Bronchial epithelial cell (primary cell): ENCODE measurements around the gene KXD1. TPM values are rescaled to one million over a fixed set of nuclear protein-coding genes. Genes with fewer than 3 reads are reported as not detected.

ENCODE experiments used
- DNase-seq: peaks from one replicate; pipeline ENCODE4 v3.0.0-alpha.2; 2010; ENCODE audit warnings: low read depth
- FAIRE-seq: peaks from 2 replicates; lab custom pipeline; 2011; peaks lifted over from hg19 to GRCh38; lab: Jason Lieb, UNC
- H3K27me3 ChIP-seq: 2 replicates; pipeline ENCODE4 v1.5.1; 2011; ENCODE audit warnings: low read length; ENCODE audit not compliant: control insufficient read depth, insufficient read depth
- H3K36me3 ChIP-seq: 2 replicates; pipeline ENCODE4 v1.5.1; 2011; ENCODE audit warnings: low read length; ENCODE audit not compliant: control insufficient read depth, insufficient read depth
- H3K4me3 ChIP-seq: 2 replicates; pipeline ENCODE4 v1.5.1; 2011; ENCODE audit warnings: mild to moderate bottlenecking, low read depth, low read length, control low read depth
- total RNA-seq: library from RNA; depleted of rRNA; stranded (reverse); fragments of >200 nt; gene quantifications from 2 replicates; pipeline ENCODE4 v1.2.1, GENCODE V29; 2014
- TF ChIP-seq, protein P1 (sequence below): IDR thresholded peaks from 2 replicates; pipeline ENCODE4 v1.5.1; 2011; ENCODE audit warnings: mild to moderate bottlenecking, moderate library complexity, low read length, control low read depth, inconsistent platforms; ENCODE audit not compliant: insufficient read depth, severe bottlenecking

Gene KXD1
- total RNA-seq, 1 donor from 2014 or later = 47.7 TPM

DNA sequence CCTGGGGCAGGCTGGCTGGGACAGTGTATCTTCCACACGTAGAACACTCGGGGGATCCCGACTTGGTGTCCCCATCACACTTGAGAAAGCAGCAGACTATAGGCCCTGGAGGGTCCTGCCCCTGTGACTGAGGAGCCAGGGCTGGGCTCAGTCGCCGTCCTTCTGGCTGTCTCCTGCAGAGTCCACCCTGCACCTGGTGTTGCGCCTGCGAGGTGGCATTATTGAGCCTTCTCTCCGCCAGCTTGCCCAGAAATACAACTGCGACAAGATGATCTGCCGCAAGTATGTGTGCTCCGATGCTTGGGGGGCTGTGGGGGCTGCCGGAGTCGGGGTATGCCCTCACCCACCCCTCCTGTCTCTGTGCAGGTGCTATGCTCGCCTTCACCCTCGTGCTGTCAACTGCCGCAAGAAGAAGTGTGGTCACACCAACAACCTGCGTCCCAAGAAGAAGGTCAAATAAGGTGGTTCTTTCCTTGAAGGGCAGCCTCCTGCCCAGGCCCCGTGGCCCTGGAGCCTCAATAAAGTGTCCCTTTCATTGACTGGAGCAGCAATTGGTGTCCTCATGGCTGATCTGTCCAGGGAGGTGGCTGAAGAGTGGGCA is 17.1 kb downstream of the KXD1 start:
- Histone ChIP-seq H3K4me3 (no peak overlapping the region), H3K36me3 (peaks cover 17% of the 10 kb centered on the region), H3K27me3 (no peaks in the 10 kb centered on the region)
- TF ChIP-seq, protein P1, sequence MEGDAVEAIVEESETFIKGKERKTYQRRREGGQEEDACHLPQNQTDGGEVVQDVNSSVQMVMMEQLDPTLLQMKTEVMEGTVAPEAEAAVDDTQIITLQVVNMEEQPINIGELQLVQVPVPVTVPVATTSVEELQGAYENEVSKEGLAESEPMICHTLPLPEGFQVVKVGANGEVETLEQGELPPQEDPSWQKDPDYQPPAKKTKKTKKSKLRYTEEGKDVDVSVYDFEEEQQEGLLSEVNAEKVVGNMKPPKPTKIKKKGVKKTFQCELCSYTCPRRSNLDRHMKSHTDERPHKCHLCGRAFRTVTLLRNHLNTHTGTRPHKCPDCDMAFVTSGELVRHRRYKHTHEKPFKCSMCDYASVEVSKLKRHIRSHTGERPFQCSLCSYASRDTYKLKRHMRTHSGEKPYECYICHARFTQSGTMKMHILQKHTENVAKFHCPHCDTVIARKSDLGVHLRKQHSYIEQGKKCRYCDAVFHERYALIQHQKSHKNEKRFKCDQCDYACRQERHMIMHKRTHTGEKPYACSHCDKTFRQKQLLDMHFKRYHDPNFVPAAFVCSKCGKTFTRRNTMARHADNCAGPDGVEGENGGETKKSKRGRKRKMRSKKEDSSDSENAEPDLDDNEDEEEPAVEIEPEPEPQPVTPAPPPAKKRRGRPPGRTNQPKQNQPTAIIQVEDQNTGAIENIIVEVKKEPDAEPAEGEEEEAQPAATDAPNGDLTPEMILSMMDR = no peak
- FAIRE-seq = no peak
- no peak for DNase-seq

DNA sequence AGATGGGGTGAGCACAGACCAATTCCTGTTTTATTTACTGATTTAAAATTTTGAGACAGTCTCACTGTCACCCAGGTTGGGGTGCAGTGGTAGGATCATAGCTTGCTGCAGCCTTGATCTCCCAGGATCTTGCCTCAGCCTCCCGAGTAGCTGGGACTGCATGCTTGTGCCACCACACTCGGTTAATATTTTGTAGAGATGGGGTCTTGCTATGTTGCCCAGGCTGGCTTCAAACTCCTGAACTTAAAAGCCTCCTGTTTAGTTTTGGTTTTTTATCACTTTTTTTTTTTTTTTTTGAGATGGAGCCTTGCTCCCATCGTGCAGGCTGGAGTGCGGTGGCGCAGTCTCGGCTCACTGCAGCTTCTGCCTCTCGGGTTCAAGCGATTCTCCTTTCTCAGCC is 18.7 kb downstream of the KXD1 start:
- TF ChIP-seq, protein P1 = no peak
- FAIRE-seq (no peak), DNase-seq (no peak)
- H3K27me3 ChIP-seq = no peaks in the 10 kb centered on the region
- H3K4me3 ChIP-seq = no peak overlapping the region
- H3K36me3 ChIP-seq = peaks cover 17% of the 10 kb centered on the region

DNA sequence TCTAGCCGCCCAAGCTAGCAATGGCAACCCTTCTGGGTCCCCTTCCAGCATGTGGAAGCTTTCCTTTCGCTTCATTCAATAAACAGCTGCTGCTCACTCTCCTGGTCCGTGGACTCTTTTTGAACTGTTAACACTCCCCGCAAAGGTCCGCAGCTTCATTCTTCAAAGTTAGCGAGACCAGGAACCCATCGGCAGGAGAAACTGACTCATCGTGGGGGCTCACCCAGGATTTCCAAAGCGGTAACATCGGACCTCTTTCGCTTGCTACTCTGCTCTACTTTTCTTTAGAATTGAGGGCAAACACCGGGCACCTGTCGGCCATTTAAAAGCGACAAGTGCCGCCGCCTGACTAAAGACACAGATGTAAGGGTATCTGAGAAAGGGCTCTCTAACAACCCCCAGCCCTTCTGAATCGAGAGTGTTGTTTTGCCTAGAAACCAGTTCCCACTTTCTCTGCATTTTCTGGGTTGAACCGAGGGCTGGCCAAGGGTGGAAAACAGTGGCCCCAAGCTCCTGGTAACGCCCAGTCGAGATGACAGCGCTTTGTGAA is 19.8 kb downstream of the KXD1 start:
- Histone ChIP-seq H3K27me3 (no peaks in the 10 kb centered on the region), H3K36me3 (peaks cover 17% of the 10 kb centered on the region), H3K4me3 (no peak overlapping the region)
- FAIRE-seq (no peak), DNase-seq (no peak)
- TF ChIP-seq, protein P1 = no peak

DNA sequence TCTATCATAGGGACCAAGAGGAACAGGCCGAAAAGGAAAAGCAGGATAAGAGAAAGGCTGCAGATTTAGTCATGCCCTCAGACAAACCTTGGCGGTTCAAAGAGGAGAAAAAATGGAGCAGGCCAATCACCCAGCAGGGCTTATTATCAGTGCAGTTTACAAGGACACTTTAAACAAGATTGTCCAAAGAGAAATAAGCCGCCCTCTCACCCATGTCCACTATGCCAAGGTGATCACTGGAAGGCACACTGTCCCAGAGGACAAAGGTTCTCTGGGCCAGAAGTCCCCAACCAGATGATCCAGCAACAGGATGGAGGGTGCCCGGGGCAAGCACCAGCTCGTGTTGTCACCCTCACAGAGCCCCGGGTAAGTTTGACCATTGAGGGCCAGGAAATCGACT is 22.6 kb downstream of the KXD1 start:
- H3K36me3 ChIP-seq = peaks cover 3% of the 10 kb centered on the region
- FAIRE-seq = no peak
- DNase-seq = no peak
- H3K4me3 ChIP-seq = no peak overlapping the region
- TF ChIP-seq, protein P1 = no peak
- H3K27me3 ChIP-seq = no peaks in the 10 kb centered on the region

DNA sequence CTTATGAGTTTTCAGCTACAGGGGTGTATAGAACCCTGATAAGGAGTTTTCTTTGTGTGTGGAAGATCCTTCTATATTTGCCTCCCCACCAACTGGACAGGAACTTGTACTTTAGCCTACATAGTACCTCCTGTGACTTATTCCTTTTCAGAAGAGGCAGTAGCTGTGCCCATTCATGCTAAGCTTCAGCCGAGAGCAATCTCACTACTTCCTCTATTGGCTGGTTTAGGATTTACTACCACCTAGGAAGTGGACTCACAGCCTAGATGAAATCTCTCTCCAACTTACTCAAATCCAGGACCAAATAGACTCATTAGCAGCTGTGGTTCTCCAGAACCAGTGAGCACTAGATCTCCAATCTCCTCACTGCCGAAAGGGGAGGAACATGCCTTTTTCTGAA is 28.6 kb downstream of the KXD1 start:
- peak; percentile 17 for DNase-seq
- H3K27me3 ChIP-seq = no peaks in the 10 kb centered on the region
- TF ChIP-seq, protein P1 = no peak
- no peak overlapping the region for H3K4me3 ChIP-seq
- FAIRE-seq = no peak
- H3K36me3 ChIP-seq = no peaks in the 10 kb centered on the region

DNA sequence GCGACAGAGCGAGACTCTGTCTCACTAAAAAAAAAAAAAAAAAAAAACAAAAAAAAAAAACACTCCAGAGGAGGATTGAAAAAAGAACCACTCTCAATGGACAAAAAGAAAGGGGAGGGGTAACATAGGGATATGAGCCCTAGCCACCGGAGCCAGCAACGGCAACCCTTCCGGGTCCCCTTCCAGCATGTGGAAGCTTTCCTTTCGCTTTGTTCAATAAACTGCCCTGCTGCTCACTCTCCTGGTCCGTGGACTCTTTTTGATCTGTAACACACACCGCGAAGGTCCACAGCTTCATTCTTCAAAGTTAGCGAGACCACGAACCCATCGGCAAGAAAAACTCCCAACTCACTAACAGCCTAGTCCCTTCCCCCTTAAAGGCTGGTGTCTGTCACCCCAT is 29.9 kb downstream of the KXD1 start:
- Histone ChIP-seq H3K4me3 (no peak overlapping the region), H3K36me3 (no peaks in the 10 kb centered on the region), H3K27me3 (no peaks in the 10 kb centered on the region)
- TF ChIP-seq, protein P1 = no peak
- FAIRE-seq (no peak), DNase-seq (no peak)
